Right renal cortex interstitium (tissue), 3 donors: ENCODE data around the gene CSNK1D. TPM values are rescaled to one million over a fixed set of nuclear protein-coding genes. Genes with fewer than 3 reads are reported as not detected.
"Not testable (repeated sequence)": the region's sequence is repeated elsewhere in the genome, so short reads cannot be mapped to it uniquely, and the experiment has no call there.

ENCODE experiments used
- DNase-seq, 3 donors: peaks; one replicate each; pipeline ENCODE4 v3.0.0-alpha.2; 2013; ENCODE audit warnings: low read depth in 3 of 3, low spot score in 2 of 3
- polyA plus RNA-seq, 3 donors: library from polyadenylated mRNA; unstranded; fragments of 120-200 nt; gene quantifications; one replicate each; pipeline ENCODE4 v1.2.1, GENCODE V29; 2013; ENCODE audit not compliant: insufficient read length in 3 of 3

Gene CSNK1D
- polyA plus RNA-seq, 3 donors, result 108 to 115 (median 112) TPM

GRCh38 chr17:82217530-82218204 lies 55.8 kb downstream of the CSNK1D start:
- DNase-seq, result no peak

- no peak for DNase-seq
Observed at GRCh38 chr17:82217120-82217529, 56.4 kb downstream of the CSNK1D start.

GRCh38 chr17:82216301-82217119 lies 57.0 kb downstream of the CSNK1D start:
- DNase-seq, result no peak

- DNase-seq, result no peak
Observed at GRCh38 chr17:82215972-82216300, 57.6 kb downstream of the CSNK1D start.

- DNase-seq, result no peak
Observed at GRCh38 chr17:82215095-82215971, 58.2 kb downstream of the CSNK1D start.

GRCh38 chr17:82214012-82214628 lies 59.4 kb downstream of the CSNK1D start:
- DNase-seq, result no peak

- no peak for DNase-seq
Observed at GRCh38 chr17:82213251-82214011, 60.1 kb downstream of the CSNK1D start.

- no peak for DNase-seq
Observed at GRCh38 chr17:82212331-82213250, 60.9 kb downstream of the CSNK1D start, which contains the start of gene CCDC57. TSS of gene CCDC57 (minus strand) at chr17:82212842. CDS start at chr17:82201944, 10,898 bp downstream.

GRCh38 chr17:82210655-82211054 lies 62.8 kb downstream of the CSNK1D start:
- not testable (repeated sequence) for DNase-seq

- no peak for DNase-seq
Observed at GRCh38 chr17:82205720-82206508, 67.6 kb downstream of the CSNK1D start.

GRCh38 chr17:82204831-82205719 lies 68.4 kb downstream of the CSNK1D start:
- DNase-seq, result no peak

- DNase-seq, result no peak
Observed at GRCh38 chr17:82203920-82204319, 69.6 kb downstream of the CSNK1D start.

GRCh38 chr17:82202981-82203380 lies 70.5 kb downstream of the CSNK1D start:
- DNase-seq, result no peak

GRCh38 chr17:82201498-82201910 lies 72.0 kb downstream of the CSNK1D start:
- no peak for DNase-seq

- DNase-seq, result no peak
Observed at GRCh38 chr17:82200743-82201497, 72.6 kb downstream of the CSNK1D start.

- no peak for DNase-seq
Observed at GRCh38 chr17:82200135-82200534, 73.4 kb downstream of the CSNK1D start.
